Measurements from ENCODE around the gene ARID1A.

ARID1A gene

GRCh38 chr1:26697978-26698849 is 2.4 kb downstream of the ARID1A start:
- no peak for DNase-seq (ENCODE audit: low read depth)
- TF ChIP-seq, protein P1, sequence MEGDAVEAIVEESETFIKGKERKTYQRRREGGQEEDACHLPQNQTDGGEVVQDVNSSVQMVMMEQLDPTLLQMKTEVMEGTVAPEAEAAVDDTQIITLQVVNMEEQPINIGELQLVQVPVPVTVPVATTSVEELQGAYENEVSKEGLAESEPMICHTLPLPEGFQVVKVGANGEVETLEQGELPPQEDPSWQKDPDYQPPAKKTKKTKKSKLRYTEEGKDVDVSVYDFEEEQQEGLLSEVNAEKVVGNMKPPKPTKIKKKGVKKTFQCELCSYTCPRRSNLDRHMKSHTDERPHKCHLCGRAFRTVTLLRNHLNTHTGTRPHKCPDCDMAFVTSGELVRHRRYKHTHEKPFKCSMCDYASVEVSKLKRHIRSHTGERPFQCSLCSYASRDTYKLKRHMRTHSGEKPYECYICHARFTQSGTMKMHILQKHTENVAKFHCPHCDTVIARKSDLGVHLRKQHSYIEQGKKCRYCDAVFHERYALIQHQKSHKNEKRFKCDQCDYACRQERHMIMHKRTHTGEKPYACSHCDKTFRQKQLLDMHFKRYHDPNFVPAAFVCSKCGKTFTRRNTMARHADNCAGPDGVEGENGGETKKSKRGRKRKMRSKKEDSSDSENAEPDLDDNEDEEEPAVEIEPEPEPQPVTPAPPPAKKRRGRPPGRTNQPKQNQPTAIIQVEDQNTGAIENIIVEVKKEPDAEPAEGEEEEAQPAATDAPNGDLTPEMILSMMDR (IDR thresholded peaks at IDR 0.05; ENCODE audit: low read depth, low read length, missing control alignments) = no peak
- H3K4me3 ChIP-seq (ENCODE audit: low read depth, low read length) = peak overlapping the region; percentile 77

DNA sequence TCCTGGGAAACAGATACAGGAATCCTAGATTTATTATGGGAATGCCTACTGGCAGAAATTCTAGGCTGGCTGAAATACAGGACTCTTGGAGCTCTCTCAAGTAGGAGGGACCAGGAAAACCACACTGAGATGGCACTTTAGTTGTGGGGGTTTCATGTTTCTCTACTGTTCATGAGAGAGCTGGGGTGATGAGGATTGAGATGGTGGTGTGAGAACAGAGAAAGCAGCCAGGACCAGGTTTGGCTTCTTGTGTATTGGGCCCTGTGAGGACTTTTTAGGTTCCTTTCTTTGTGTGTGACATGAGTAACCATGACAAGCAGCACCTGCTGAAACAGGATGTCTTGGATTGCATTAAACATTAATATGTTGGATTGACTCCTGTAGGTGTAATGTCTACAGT is 4.9 kb downstream of the ARID1A start:
- H3K4me3 ChIP-seq (ENCODE audit: low read depth, low read length) = peak overlapping the region; percentile 16
- no peak for DNase-seq (ENCODE audit: low read depth)
- TF ChIP-seq, protein P1 (IDR thresholded peaks at IDR 0.05; ENCODE audit: low read depth, low read length, missing control alignments) = no peak

DNA sequence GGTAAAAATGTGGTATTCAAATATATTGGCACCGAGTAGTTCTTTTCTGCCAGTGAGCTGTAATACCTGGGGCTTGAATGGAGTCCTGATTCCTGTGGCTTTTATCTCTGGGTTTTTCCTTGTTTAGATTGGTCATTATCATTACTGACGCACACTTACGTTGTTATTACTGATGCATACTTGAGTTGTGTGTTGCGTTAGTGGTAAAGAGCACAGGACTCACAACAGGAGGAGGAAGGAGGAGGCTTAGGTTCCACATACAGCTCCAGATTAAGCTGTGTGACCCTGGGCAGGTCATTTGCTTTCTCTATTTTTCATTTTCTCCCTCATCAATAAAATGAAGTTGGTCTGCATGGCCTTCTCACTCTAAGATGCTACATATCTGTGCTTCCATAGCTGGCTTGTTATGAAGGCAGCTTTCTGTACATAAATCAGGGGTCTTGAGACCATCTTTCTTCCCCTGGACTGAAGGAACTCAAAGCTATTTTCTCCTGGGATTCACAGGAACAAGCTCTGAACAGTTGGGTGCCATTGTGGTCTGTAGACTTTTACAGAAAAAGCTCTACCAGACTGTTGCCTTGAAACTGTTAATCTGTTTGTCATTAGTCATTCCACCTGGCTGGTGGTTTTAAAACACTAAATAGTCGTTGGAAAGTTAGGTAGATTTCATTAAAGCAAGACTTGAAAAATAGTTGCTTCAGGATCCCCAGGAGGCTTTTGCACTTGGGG is 5.6 kb downstream of the ARID1A start:
- TF ChIP-seq, protein P1 (IDR thresholded peaks at IDR 0.05; ENCODE audit: low read depth, low read length, missing control alignments) = no peak
- no peak for DNase-seq (ENCODE audit: low read depth)
- H3K4me3 ChIP-seq (ENCODE audit: low read depth, low read length) = peak overlapping the region; percentile 16; the same call in 1 of the 2 replicates

DNA sequence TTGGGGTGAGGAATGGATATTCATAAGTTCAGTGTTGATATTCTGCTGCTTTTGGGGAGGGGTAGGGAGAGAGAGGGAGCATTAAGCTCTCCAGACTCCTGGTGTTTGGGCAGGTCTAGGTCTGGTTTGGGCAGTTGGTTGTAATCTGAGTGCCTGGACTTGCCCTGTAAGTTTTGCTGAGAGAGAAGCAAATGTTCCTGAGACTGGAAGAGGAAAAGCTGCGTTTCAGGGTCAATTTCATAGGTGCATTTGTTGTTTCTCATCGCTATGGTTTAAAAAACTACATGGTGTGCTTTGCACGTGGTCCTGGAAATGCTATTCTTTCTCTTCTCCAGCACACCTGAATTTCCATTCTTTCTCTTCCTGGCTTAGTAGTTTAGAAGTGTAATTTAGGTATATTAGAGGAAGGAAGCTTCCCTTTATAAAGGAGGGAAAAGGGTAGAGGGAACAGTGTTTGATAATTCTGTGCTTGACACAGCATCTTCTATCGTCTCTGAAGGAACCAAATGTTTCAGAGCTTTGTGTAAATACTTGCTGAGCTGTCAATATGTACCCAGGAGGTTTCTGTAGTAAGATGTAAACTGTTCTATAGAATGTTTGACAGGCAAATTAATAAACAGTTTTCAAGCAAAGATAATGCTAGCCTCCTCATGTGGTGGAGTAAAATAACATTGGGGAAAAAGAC is 6.3 kb downstream of the ARID1A start:
- peak overlapping the region; percentile 16 for H3K4me3 ChIP-seq (ENCODE audit: low read depth, low read length)
- no peak for DNase-seq (ENCODE audit: low read depth)
- TF ChIP-seq, protein P1 (IDR thresholded peaks at IDR 0.05; ENCODE audit: low read depth, low read length, missing control alignments) = no peak

GRCh38 chr1:26702680-26703038 is 6.8 kb downstream of the ARID1A start:
- no peak overlapping the region; the same call in 1 of the 2 replicates for H3K4me3 ChIP-seq (ENCODE audit: low read depth, low read length)
- TF ChIP-seq, protein P1 (IDR thresholded peaks at IDR 0.05; ENCODE audit: low read depth, low read length, missing control alignments) = no peak
- no peak for DNase-seq (ENCODE audit: low read depth)

- no peak for DNase-seq (ENCODE audit: low read depth)
- TF ChIP-seq, protein P1 (IDR thresholded peaks at IDR 0.05; ENCODE audit: low read depth, low read length, missing control alignments) = no peak
- H3K4me3 ChIP-seq (ENCODE audit: low read depth, low read length) = no peak overlapping the region
These were observed 7.7 kb downstream of the ARID1A start for GRCh38 chr1:26703478-26703877.
